Aorta (tissue), 5 donors: ENCODE results near the gene ARHGEF10L. TPM values are rescaled to one million over a fixed set of nuclear protein-coding genes. Genes with fewer than 3 reads are reported as not detected.
A peak's percentile ranks its signal among the peaks of the same experiment; 100 is the strongest.

ENCODE experiments used
- ATAC-seq: fragments of 200-7000 bp; cut with Tn5 transposase; one replicate; pipeline ENCODE4 v1.9.1; 2022; ENCODE audit warnings: moderate library complexity; ENCODE audit not compliant: low FRiP score
- DNase-seq, 2 donors: peaks; one replicate each; pipeline ENCODE4 v3.0.0-alpha.2; 2020
- H3K27ac ChIP-seq, 2 donors: one replicate each; pipeline ENCODE4 v1.5.1; 2013; ENCODE audit warnings: low read length in 2 of 2, mild to moderate bottlenecking in 2 of 2, moderate library complexity in 2 of 2, control low read depth in 1 of 2, inconsistent platforms in 1 of 2, low read depth in 1 of 2
- H3K27me3 ChIP-seq, 2 donors: one replicate each; pipeline ENCODE4 v1.6.1; 2013; ENCODE audit warnings: control low read depth in 1 of 2, low read length in 1 of 2, mild to moderate bottlenecking in 1 of 2, moderate library complexity in 1 of 2; ENCODE audit not compliant: insufficient read depth in 2 of 2, control insufficient read depth in 1 of 2
- H3K36me3 ChIP-seq, 2 donors: one replicate each; pipeline ENCODE4 v1.6.1; 2013; ENCODE audit warnings: control low read depth in 1 of 2, low read length in 1 of 2, mild to moderate bottlenecking in 1 of 2; ENCODE audit not compliant: insufficient read depth in 2 of 2, control insufficient read depth in 1 of 2
- H3K4me1 ChIP-seq, 2 donors: one replicate each; pipeline ENCODE4 v1.6.1; 2013; ENCODE audit warnings: low read length in 2 of 2, control low read depth in 1 of 2, mild to moderate bottlenecking in 1 of 2, moderate library complexity in 1 of 2; ENCODE audit not compliant: insufficient read depth in 2 of 2, control insufficient read depth in 1 of 2
- H3K4me3 ChIP-seq, 2 donors: one replicate each; pipeline ENCODE4 v1.5.1; 2013; ENCODE audit warnings: low read length in 2 of 2, control low read depth in 1 of 2, mild to moderate bottlenecking in 1 of 2
- H3K9me3 ChIP-seq: one replicate; pipeline ENCODE4 v1.6.1; 2013; ENCODE audit warnings: mild to moderate bottlenecking, low read length; ENCODE audit not compliant: control insufficient read depth
- WGBS, 2 donors: extraction: QIAGEN DNeasy Blood & Tissue Kit; methylation state at CpG; one replicate each; pipeline ENCODE4 v1.1.7; 2013; 5-methylcytosine and 5-hydroxymethylcytosine counted together
- intact Hi-C, 2 donors: fragments of 100-400 bp; cut with DNase I; formaldehyde crosslinking; loops; one replicate each; pipeline versions ENCODE4 v1.14.2 to v1.15.0; 2022
- polyA plus RNA-seq, 2 donors: library from polyadenylated mRNA; stranded (reverse); fragments of 200-250 nt; gene quantifications; one replicate each; pipeline ENCODE4 v1.2.3, GENCODE V29; 2013
- total RNA-seq, 2 donors: library from RNA; stranded (reverse); fragmentation: NEBNext Ultra II Directional; extraction: Animal tissue kit (Norgen Biotek cat#: 25700); gene quantifications; one replicate each; pipeline ENCODE4 v1.2.1, GENCODE V29; 2021
- donor health status: healthy with polysubstance abuse.
- donor health status: Bipolar disorder and iron deficiency.
- donor health status: DM: no; HTN: no; CAD: no.
- donor health status: DM: no; HTN: no; CAD: no.
- donor health status: DM: yes; HTN: yes; CAD: no.

The ARHGEF10L gene
- total and polyA plus RNA-seq, 4 donors: 24.0 to 190 (median 133) TPM

DNA sequence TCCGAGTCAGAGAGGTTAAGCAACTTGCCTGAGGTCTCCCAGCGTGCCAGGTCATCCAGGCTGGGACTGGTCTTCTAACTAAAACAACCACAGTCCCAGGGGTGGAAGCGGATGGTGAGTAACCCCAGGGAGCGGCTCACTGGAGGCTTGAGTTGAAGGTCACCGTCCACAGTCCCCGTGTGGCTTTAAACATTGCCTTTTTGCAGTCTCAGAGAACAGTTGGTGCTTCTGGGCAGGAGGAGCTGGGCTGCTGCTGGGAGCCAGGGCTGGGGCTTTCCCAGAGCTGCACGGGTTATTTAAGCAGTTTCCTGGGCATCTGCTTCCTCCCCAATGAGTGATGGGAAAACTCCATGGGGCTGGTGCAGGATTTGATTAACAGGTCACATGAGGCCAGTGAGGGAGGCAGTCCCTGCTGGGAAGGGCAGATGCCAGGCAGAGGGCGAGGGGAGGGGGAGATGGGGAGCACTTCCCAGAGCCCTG lies 12.3 kb downstream of the ARHGEF10L start:
- WGBS, 2 donors: 3 to 4% methylated on average over 8 of the region's 8 CpGs
- Histone ChIP-seq H3K27ac (peak overlapping the region in 1 of 2 donors; percentile 84), H3K36me3 (peaks cover 0 to 1% of the 10 kb centered on the region in 2 donors), H3K4me1 (peaks cover 0 to 5% of the 10 kb centered on the region in 2 donors), H3K27me3 (no peaks in the 10 kb centered on the region), H3K4me3 (no peak overlapping the region), H3K9me3 (no peaks in the 10 kb centered on the region)
- intact Hi-C loops: loop anchor here in 1 of 2 donors (5.0 kb wide), 2 partner anchors 36 to 76 kb away; no protein-coding TSS in a partner anchor
- DNase-seq (peak; percentile 82 to 86), ATAC-seq (peak; percentile 75)

DNA sequence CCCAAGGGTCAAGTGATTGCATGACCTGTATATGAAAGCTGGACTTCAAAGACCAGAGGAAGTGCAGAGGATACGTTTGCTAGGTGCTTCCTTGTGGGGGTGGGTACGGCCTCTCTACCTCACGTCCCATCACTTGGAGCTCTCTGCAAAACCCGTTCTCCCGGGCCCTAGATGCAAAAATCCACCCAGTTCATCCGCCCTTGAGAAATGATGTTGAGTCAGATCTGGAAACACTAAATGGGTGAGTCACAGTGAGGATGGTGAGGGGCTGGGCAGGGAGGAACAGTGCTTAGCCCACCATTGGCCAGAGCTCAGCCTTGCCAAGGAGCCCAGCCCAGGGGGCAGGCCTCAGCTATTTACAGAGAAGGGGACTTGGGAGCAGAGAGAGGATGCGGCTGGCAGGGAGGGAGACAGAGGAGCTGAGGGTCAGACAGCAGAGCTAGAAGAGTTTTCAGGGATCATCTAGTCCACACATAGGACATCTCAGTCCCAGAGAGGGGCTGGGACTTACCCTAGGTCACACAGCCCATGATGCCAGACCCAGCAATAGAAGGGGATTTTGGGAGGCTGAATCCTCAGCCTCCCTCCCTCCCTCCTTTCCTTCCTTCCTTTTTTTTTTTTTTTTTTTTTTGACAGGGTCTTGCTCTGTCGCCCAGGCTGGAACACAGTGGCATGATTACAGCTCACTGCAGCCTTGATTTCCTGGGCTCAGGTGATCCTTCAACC lies 14.6 kb downstream of the ARHGEF10L start:
- DNase-seq: peak; percentile 76 to 84
- H3K4me1 ChIP-seq: peaks cover 0 to 5% of the 10 kb centered on the region in 2 donors

DNA sequence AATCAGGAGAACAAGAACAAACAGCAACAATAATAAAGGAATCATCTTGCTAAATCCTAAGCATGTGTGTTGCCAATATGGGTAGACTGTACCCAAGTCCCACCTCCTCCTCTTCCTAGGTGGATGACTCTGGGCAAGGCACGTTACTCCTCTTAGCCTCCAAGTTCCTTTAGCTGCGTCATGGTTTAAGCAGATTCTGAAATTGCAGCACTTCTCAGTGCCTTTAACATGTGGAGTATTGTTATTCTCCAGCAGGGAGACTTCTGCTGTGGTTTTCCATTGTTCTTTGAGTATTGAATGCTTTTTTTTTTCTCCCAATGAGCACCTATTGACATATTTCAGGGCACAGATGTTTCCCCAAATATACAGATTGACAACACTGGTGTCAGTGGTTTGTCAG lies 15.5 kb downstream of the ARHGEF10L start:
- Histone ChIP-seq H3K9me3 (no peaks in the 10 kb centered on the region), H3K27me3 (no peaks in the 10 kb centered on the region), H3K27ac (peak overlapping the region; percentile 20 to 99), H3K4me1 (peaks cover 0 to 5% of the 10 kb centered on the region in 2 donors), H3K36me3 (no peaks in the 10 kb centered on the region), H3K4me3 (no peak overlapping the region)
- no peak for ATAC-seq
- WGBS, 2 donors: 23 to 24% methylated on average over 2 of the region's 2 CpGs
- no peak for DNase-seq
- intact Hi-C loops: loop anchor here in 1 of 2 donors (5.0 kb wide), 2 partner anchors 32 to 72 kb away; no protein-coding TSS in a partner anchor

More for the DNA sequence above, 14.6 kb downstream of the ARHGEF10L start:
- WGBS, 2 donors: 12 to 15% methylated on average over 8 of the region's 8 CpGs
- intact Hi-C loops: loop anchor here in 1 of 2 donors (5.0 kb wide), 2 partner anchors 33 to 73 kb away; no protein-coding TSS in a partner anchor
- Histone ChIP-seq H3K4me3 (no peak overlapping the region), H3K27me3 (no peaks in the 10 kb centered on the region), H3K27ac (peak overlapping the region; percentile 20 to 99), H3K9me3 (no peaks in the 10 kb centered on the region), H3K36me3 (no peaks in the 10 kb centered on the region)
- peak; percentile 16 for ATAC-seq

DNA sequence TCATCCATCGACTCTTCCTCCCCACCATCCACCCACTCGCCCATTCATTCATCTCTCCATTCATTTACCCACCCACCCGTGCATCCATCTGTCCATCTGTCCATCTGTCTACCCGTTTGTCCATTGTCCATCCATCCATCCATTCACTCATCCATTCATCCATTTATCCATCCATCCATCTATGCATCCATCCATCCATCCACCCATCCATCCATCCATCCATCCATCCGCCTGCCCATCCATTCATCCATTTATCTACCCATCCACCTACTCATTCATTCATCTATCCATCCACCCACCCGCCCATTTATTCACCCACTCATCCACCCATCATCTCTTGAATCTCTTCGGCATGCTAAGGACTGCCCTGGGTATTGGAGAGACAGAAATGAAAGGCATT lies 18.5 kb downstream of the ARHGEF10L start:
- DNase-seq (no peak), ATAC-seq (no peak)
- intact Hi-C loops: no loop called here
- Histone ChIP-seq H3K4me1 (peaks cover 3 to 5% of the 10 kb centered on the region in 2 donors), H3K27ac (peak overlapping the region; percentile 77 to 88), H3K4me3 (no peak overlapping the region), H3K27me3 (no peaks in the 10 kb centered on the region), H3K36me3 (no peaks in the 10 kb centered on the region), H3K9me3 (no peaks in the 10 kb centered on the region)
- 93 to 94% methylated on average over 7 of the region's 7 CpGs for WGBS, 2 donors

DNA sequence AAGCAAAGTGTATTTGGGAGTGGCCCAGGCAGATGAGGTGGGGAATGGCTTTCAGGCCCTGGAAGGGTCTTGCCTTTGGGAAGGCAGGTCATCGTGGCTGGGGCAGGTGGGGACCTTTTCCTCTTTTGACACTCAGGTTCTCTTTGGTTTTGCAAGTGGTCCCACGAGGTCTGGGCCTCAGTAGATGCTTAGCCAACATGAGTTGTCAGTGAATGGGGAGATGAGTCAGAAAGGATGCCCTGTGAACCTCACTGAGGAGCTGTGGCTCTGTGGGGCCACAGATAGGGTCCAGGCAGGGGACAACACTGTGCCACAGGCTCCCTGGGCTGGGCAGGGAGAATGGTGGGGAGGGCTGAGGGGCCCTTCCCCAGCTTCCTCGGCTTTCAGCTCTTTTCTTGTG lies 19.0 kb downstream of the ARHGEF10L start:
- H3K9me3 ChIP-seq: no peaks in the 10 kb centered on the region
- H3K27me3 ChIP-seq: no peaks in the 10 kb centered on the region
- peaks cover 3 to 5% of the 10 kb centered on the region in 2 donors for H3K4me1 ChIP-seq
- intact Hi-C loops: no loop called here
- peak overlapping the region; percentile 77 to 88 for H3K27ac ChIP-seq
- no peaks in the 10 kb centered on the region for H3K36me3 ChIP-seq
- ATAC-seq (no peak), DNase-seq (no peak)
- 64 to 65% methylated on average over 3 of the region's 3 CpGs for WGBS, 2 donors
- H3K4me3 ChIP-seq: no peak overlapping the region

DNA sequence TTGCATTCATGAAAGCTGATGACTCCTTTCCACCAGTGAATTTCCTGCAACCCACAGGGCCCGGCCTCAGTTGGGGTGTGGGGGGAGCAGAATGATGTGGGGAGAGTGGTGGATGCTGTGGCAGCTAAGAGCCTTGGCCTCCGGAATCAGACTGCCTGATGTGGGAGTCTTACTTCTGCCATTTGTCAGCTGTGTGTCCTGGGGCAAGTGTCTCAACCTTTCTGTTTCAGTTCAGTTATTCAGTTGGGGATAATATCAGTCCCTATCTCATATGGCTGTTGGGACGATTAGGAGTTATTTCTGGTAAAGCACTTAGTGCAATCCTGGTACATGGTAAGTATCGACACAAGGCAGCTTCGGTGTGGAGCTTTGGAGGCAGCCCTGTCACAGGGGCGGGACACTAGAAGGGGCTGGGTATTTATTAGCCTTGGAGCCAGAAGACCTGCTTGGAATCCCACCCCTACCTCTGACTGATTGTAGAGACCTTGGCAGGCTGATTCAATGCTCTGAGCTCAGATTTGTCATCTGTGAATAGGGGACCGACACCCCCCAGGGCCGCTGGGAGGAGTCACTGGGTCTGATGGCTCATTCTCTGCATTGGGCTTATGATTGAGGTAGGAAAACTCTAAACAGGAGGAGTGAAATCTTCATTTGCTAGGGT lies 19.6 kb downstream of the ARHGEF10L start:
- intact Hi-C loops: no loop called here

DNA sequence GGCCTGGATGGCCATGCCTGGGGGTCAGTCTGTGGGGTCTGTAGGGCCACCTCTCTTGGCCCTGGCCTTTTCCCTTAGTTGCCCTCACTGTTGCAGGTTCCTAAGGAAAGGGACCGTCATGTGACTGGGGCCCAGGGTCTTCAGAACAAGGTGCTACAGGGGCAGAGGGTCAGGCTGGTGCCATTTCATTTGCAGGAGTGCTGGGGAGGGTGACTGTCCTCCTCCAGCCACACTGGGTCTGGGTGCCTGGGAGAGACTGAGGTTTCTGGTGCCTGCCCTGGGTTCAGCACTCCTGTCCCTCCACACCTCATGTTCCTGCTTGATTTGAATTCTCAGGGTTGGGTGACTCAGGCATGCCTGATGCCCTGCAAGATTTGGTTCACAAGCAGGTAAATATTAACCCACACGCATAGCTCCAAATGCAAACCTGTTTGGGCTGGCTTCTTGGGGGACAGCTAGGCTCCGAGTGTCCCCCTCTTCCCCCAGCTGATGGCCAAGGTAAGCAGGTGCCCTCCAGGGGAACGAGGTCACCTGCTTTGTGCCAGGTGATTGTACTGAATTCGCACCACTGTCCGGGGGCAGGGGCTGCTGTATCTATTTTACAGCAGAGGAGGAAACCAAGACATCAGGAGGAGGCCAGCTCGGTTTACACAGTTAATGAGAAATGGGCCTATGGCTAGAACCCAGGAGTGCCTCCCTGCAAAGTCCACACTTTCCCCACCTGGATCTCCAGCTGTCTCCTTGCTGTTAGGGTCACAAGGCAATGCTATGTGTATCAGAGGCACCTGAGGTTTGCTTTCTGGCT lies 20.3 kb downstream of the ARHGEF10L start:
- no peak overlapping the region for H3K4me3 ChIP-seq
- H3K36me3 ChIP-seq: no peaks in the 10 kb centered on the region
- 65% methylated on average over 7 of the region's 7 CpGs for whole genome bisulfite sequencing, 2 donors
- peaks cover 3% of the 10 kb centered on the region in 2 donors for H3K4me1 ChIP-seq
- intact Hi-C loops: no loop called here
- no peaks in the 10 kb centered on the region for H3K27me3 ChIP-seq
- no peak for ATAC-seq
- H3K27ac ChIP-seq: peak overlapping the region; percentile 77 to 88
- no peaks in the 10 kb centered on the region for H3K9me3 ChIP-seq
- DNase-seq: no peak

More for the DNA sequence above, 19.6 kb downstream of the ARHGEF10L start:
- ATAC-seq (no peak), DNase-seq (no peak)
- WGBS, 2 donors: 26 to 30% methylated on average over 8 of the region's 8 CpGs
- Histone ChIP-seq H3K27me3 (no peaks in the 10 kb centered on the region), H3K4me3 (no peak overlapping the region), H3K4me1 (peaks cover 3% of the 10 kb centered on the region in 2 donors), H3K9me3 (no peaks in the 10 kb centered on the region), H3K36me3 (no peaks in the 10 kb centered on the region), H3K27ac (peak overlapping the region; percentile 77 to 88)

DNA sequence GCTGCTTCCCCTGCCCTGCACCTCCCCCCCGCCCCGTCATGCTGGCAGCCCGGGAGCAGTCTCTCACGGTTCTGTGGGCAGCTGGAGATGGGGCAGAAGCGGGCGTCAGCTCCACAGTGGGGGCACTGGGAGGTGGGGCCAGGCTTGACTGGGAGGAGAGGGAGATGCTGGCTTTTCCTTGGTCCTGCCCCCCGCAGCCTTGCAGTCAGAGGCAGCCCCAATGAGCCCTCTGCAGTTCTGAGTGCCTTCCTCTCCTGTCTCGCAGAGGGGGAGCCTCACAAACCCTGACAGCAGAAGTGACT lies 21.7 kb downstream of the ARHGEF10L start:
- Histone ChIP-seq H3K9me3 (no peaks in the 10 kb centered on the region), H3K27me3 (no peaks in the 10 kb centered on the region), H3K36me3 (no peaks in the 10 kb centered on the region), H3K4me1 (peaks cover 3% of the 10 kb centered on the region in 2 donors), H3K27ac (peak overlapping the region; percentile 76 to 77), H3K4me3 (no peak overlapping the region)
- WGBS, 2 donors: 6% methylated on average over 8 of the region's 8 CpGs
- intact Hi-C loops: no loop called here
- ATAC-seq: peak; percentile 75
- peak; percentile 88 to 92 for DNase-seq
